Measurements from ENCODE around the gene TMEM255B.

The TMEM255B gene

DNA sequence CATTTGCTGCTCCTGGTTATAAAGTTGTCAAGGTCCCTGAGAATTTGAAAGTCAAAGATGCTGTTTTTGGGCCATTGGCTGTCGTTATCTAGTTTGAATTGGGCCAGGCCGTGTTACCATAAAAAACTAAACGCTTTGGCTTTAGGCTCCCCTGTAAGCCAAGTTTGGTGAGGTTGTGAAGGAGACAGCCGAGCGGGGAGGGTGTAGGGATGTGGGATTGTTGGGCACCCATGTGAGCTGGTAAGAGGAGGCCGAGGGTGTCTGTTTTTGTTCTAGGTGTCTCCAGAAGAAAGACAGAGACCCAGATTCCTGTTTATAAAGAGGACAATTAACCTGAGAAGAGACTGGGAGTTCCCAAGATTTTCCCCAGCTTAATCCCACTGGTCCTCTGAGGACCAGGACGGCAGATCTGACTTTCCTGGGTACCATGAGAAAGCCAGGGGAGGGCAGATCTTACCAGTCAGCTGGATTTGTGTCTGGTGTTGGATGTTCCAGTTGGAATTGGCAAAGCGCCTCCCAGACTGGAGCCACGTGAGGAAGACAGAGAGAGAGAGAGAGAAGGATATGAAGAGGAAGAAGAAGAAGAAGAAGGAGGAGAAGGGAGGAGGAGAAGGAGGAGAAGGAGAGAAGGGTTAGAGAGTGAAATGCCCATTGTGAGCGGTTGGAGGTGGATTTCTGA, 25.1 kb downstream of the TMEM255B start:
- Histone ChIP-seq H2AFZ (ENCODE audit: low read length) (no peak overlapping the region), H3K4me3 (ENCODE audit: low read length, poor library complexity, severe bottlenecking) (no peak overlapping the region), H3K9me3 (ENCODE audit: insufficient read depth, low read depth, low read length) (no peaks in the 10 kb centered on the region), H3K27me3 (ENCODE audit: insufficient read depth, low read length, poor library complexity, severe bottlenecking) (no peaks in the 10 kb centered on the region), H3K79me2 (ENCODE audit: insufficient read depth, low read length) (no peaks in the 10 kb centered on the region), H3K4me2 (ENCODE audit: low read depth, low read length, poor library complexity, severe bottlenecking) (peak overlapping the region; percentile 52), H3K4me1 (ENCODE audit: insufficient read depth, low read length, poor library complexity, severe bottlenecking) (peaks cover 18% of the 10 kb centered on the region), H3K9me2 (replicated peaks; ENCODE audit: low read depth, low read length) (no peaks in the 10 kb centered on the region), H3F3A (ENCODE audit: low read depth) (no peaks in the 10 kb centered on the region), H3K9ac (ENCODE audit: low read depth, low read length, poor library complexity, severe bottlenecking) (no peak overlapping the region), H3K36me3 (ENCODE audit: insufficient read depth, low read length) (no peaks in the 10 kb centered on the region), H4K20me1 (ENCODE audit: insufficient read depth, low read length, poor library complexity, severe bottlenecking) (no peaks in the 10 kb centered on the region)
- no peak for TF ChIP-seq CTCF (conservative IDR thresholded peaks at IDR 0.05; ENCODE audit: low read length)
- TF ChIP-seq EZH2phosphoT487 (IDR thresholded peaks at IDR 0.05; ENCODE audit: borderline replicate concordance) = no peak

GRCh38 chr13:113784645-113785024, 25.6 kb downstream of the TMEM255B start:
- TF ChIP-seq CTCF (conservative IDR thresholded peaks at IDR 0.05; ENCODE audit: low read length) (no peak), EZH2phosphoT487 (IDR thresholded peaks at IDR 0.05; ENCODE audit: borderline replicate concordance) (no peak)
- H3K9me3 ChIP-seq (ENCODE audit: insufficient read depth, low read depth, low read length) = no peaks in the 10 kb centered on the region
- no peaks in the 10 kb centered on the region for H3K9me2 ChIP-seq (replicated peaks; ENCODE audit: low read depth, low read length)
- no peaks in the 10 kb centered on the region for H3K79me2 ChIP-seq (ENCODE audit: insufficient read depth, low read length)
- peak overlapping the region; percentile 52 for H3K4me2 ChIP-seq (ENCODE audit: low read depth, low read length, poor library complexity, severe bottlenecking)
- no peak overlapping the region for H3K9ac ChIP-seq (ENCODE audit: low read depth, low read length, poor library complexity, severe bottlenecking)
- H3K4me3 ChIP-seq (ENCODE audit: low read length, poor library complexity, severe bottlenecking) = peak overlapping the region; percentile 15
- H3K27me3 ChIP-seq (ENCODE audit: insufficient read depth, low read length, poor library complexity, severe bottlenecking) = no peaks in the 10 kb centered on the region
- H4K20me1 ChIP-seq (ENCODE audit: insufficient read depth, low read length, poor library complexity, severe bottlenecking) = no peaks in the 10 kb centered on the region
- H3K36me3 ChIP-seq (ENCODE audit: insufficient read depth, low read length) = no peaks in the 10 kb centered on the region
- no peaks in the 10 kb centered on the region for H3F3A ChIP-seq (ENCODE audit: low read depth)
- H3K4me1 ChIP-seq (ENCODE audit: insufficient read depth, low read length, poor library complexity, severe bottlenecking) = peaks cover 18% of the 10 kb centered on the region
- no peak overlapping the region for H2AFZ ChIP-seq (ENCODE audit: low read length)

GRCh38 chr13:113785051-113786010, 26.3 kb downstream of the TMEM255B start:
- no peaks in the 10 kb centered on the region for H3K9me3 ChIP-seq (ENCODE audit: insufficient read depth, low read depth, low read length)
- no peaks in the 10 kb centered on the region for H3K36me3 ChIP-seq (ENCODE audit: insufficient read depth, low read length)
- no peaks in the 10 kb centered on the region for H3K9me2 ChIP-seq (replicated peaks; ENCODE audit: low read depth, low read length)
- H3K9ac ChIP-seq (ENCODE audit: low read depth, low read length, poor library complexity, severe bottlenecking) = no peak overlapping the region
- H3K4me1 ChIP-seq (ENCODE audit: insufficient read depth, low read length, poor library complexity, severe bottlenecking) = peaks cover 18% of the 10 kb centered on the region
- H3K4me2 ChIP-seq (ENCODE audit: low read depth, low read length, poor library complexity, severe bottlenecking) = peak overlapping the region; percentile 52
- H4K20me1 ChIP-seq (ENCODE audit: insufficient read depth, low read length, poor library complexity, severe bottlenecking) = no peaks in the 10 kb centered on the region
- peak overlapping the region; percentile 15 for H3K4me3 ChIP-seq (ENCODE audit: low read length, poor library complexity, severe bottlenecking)
- H3K79me2 ChIP-seq (ENCODE audit: insufficient read depth, low read length) = no peaks in the 10 kb centered on the region
- TF ChIP-seq CTCF (conservative IDR thresholded peaks at IDR 0.05; ENCODE audit: low read length) (no peak), EZH2phosphoT487 (IDR thresholded peaks at IDR 0.05; ENCODE audit: borderline replicate concordance) (no peak)
- no peak overlapping the region for H2AFZ ChIP-seq (ENCODE audit: low read length)
- no peaks in the 10 kb centered on the region for H3K27me3 ChIP-seq (ENCODE audit: insufficient read depth, low read length, poor library complexity, severe bottlenecking)
- H3F3A ChIP-seq (ENCODE audit: low read depth) = no peaks in the 10 kb centered on the region
